H9 (cell line): ENCODE results near the gene CDCP1. TPM values are rescaled to one million over a fixed set of nuclear protein-coding genes. Genes with fewer than 3 reads are reported as not detected.
"Not testable (repeated sequence)": the region's sequence is repeated elsewhere in the genome, so short reads cannot be mapped to it uniquely, and the experiment has no call there.

Source experiments
- DNase-seq: peaks from one replicate; pipeline ENCODE4 v3.0.0-alpha.2; 2017
- H2AFZ ChIP-seq: one replicate; pipeline ENCODE4 v1.6.1; 2013; ENCODE audit warnings: mild to moderate bottlenecking, low read length, control low read depth, moderate library complexity
- H2AK5ac ChIP-seq: 2 replicates; pipeline ENCODE4 v1.6.1; 2013; ENCODE audit warnings: low read length, control low read depth, mixed read lengths; ENCODE audit not compliant: insufficient read length
- H2BK120ac ChIP-seq: one replicate; pipeline ENCODE4 v1.6.1; 2013; ENCODE audit warnings: low read depth, mild to moderate bottlenecking, low read length, control low read depth, inconsistent platforms; ENCODE audit not compliant: poor library complexity, severe bottlenecking
- H2BK12ac ChIP-seq: 2 replicates; pipeline ENCODE4 v1.6.1; 2013; ENCODE audit warnings: low read length, control low read depth, mixed read lengths, low read depth; ENCODE audit not compliant: insufficient read length
- H2BK15ac ChIP-seq: 2 replicates; pipeline ENCODE4 v1.6.1; 2013; ENCODE audit warnings: low read depth, low read length, control low read depth
- H2BK20ac ChIP-seq: one replicate; pipeline ENCODE4 v1.6.1; 2013; ENCODE audit warnings: low read depth, mild to moderate bottlenecking, low read length, control low read depth, inconsistent platforms; ENCODE audit not compliant: poor library complexity, severe bottlenecking
- H2BK5ac ChIP-seq: 2 replicates; pipeline ENCODE4 v1.6.1; 2013; ENCODE audit warnings: low read length, control low read depth, mixed read lengths; ENCODE audit not compliant: insufficient read length
- H3K14ac ChIP-seq: 2 replicates; pipeline ENCODE4 v1.6.1; 2013; ENCODE audit warnings: low read length, control low read depth; ENCODE audit not compliant: insufficient read depth
- H3K18ac ChIP-seq: 2 replicates; pipeline ENCODE4 v1.6.1; 2013; ENCODE audit warnings: low read depth, mild to moderate bottlenecking, mixed read lengths, low read length, control low read depth; ENCODE audit not compliant: insufficient read length
- H3K23ac ChIP-seq: 2 replicates; pipeline ENCODE4 v1.6.1; 2013; ENCODE audit warnings: low read length, control low read depth, mixed read lengths, low read depth; ENCODE audit not compliant: insufficient read length
- H3K23me2 ChIP-seq: 2 replicates; pipeline ENCODE4 v1.6.1; 2013; ENCODE audit warnings: low read depth, mild to moderate bottlenecking, mixed read lengths, low read length, control low read depth; ENCODE audit not compliant: insufficient read length, poor library complexity, severe bottlenecking
- H3K27ac ChIP-seq: 2 replicates; pipeline ENCODE4 v1.5.1; 2013; ENCODE audit warnings: low read length, control low read depth, mixed read lengths, low read depth; ENCODE audit not compliant: insufficient read length
- H3K27me3 ChIP-seq: 2 replicates; pipeline ENCODE4 v1.6.1; 2013; ENCODE audit warnings: low read length, control low read depth, inconsistent platforms; ENCODE audit not compliant: insufficient read depth
- H3K4ac ChIP-seq: 2 replicates; pipeline ENCODE4 v1.6.1; 2013; ENCODE audit warnings: low read depth, mild to moderate bottlenecking, control low read depth, inconsistent platforms, low read length, moderate library complexity
- H3K4me1 ChIP-seq: 2 replicates; pipeline ENCODE4 v1.6.1; 2013; ENCODE audit warnings: low read length, control low read depth, inconsistent platforms; ENCODE audit not compliant: insufficient read depth
- H3K4me2 ChIP-seq: 2 replicates; pipeline ENCODE4 v1.6.1; 2013; ENCODE audit warnings: low read length, control low read depth, mixed read lengths; ENCODE audit not compliant: insufficient read length, insufficient read depth
- H3K56ac ChIP-seq: 2 replicates; pipeline ENCODE4 v1.6.1; 2013; ENCODE audit warnings: low read depth, mild to moderate bottlenecking, mixed read lengths, low read length, control low read depth; ENCODE audit not compliant: insufficient read length
- H3K79me1 ChIP-seq: 2 replicates; pipeline ENCODE4 v1.6.1; 2013; ENCODE audit warnings: low read depth, mild to moderate bottlenecking, moderate library complexity, low read length, control low read depth, inconsistent platforms; ENCODE audit not compliant: insufficient read depth, poor library complexity, severe bottlenecking
- H3K79me2 ChIP-seq: 2 replicates; pipeline ENCODE4 v1.6.1; 2013; ENCODE audit warnings: low read length, control low read depth, inconsistent platforms; ENCODE audit not compliant: insufficient read depth
- H3K9ac ChIP-seq: 2 replicates; pipeline ENCODE4 v1.6.1; 2013; ENCODE audit warnings: low read length, control low read depth, mixed read lengths; ENCODE audit not compliant: insufficient read length; ENCODE audit errors: extremely low read depth
- H3K9me3 ChIP-seq: one replicate; pipeline ENCODE4 v1.6.1; 2013; ENCODE audit warnings: low read depth, low read length, inconsistent platforms; ENCODE audit not compliant: control insufficient read depth
- H3T11ph ChIP-seq: one replicate; pipeline ENCODE4 v1.6.1; 2013; ENCODE audit warnings: mild to moderate bottlenecking, low read length, control low read depth, inconsistent platforms
- H4K20me1 ChIP-seq: one replicate; pipeline ENCODE4 v1.6.1; 2013; ENCODE audit not compliant: control insufficient read depth, insufficient read length, insufficient read depth
- H4K5ac ChIP-seq: 2 replicates; pipeline ENCODE4 v1.6.1; 2013; ENCODE audit warnings: low read depth, mild to moderate bottlenecking, mixed read lengths, low read length, control low read depth; ENCODE audit not compliant: insufficient read length
- H4K8ac ChIP-seq: replicated peaks from 2 replicates; pipeline ENCODE4 v1.6.1; 2013; ENCODE audit warnings: low read length, control low read depth, mixed read lengths, low read depth; ENCODE audit not compliant: insufficient read length
- H4K91ac ChIP-seq: 2 replicates; pipeline ENCODE4 v1.6.1; 2013; ENCODE audit warnings: low read depth, mild to moderate bottlenecking, moderate library complexity, mixed read lengths, low read length, control low read depth; ENCODE audit not compliant: insufficient read length
- H3K27ac Mint-ChIP-seq, 3 experiments: 2 replicates in 2 of 3; 3 replicates in 1 of 3; pipeline ENCODE4 v1.8.0; 2020 to 2021; ENCODE audit warnings: mixed read lengths in 3 of 3, mild to moderate bottlenecking in 1 of 3, moderate library complexity in 1 of 3
- H3K27me3 Mint-ChIP-seq: 2 replicates; pipeline ENCODE4 v1.8.0; 2021; ENCODE audit warnings: low read depth, mild to moderate bottlenecking, moderate library complexity, mixed read lengths
- H3K36me3 Mint-ChIP-seq, 3 experiments: 2 replicates in 2 of 3; 3 replicates in 1 of 3; pipeline ENCODE4 v1.8.0; 2020 to 2021; ENCODE audit warnings: low read depth in 3 of 3, mixed read lengths in 3 of 3; ENCODE audit not compliant: insufficient read depth in 1 of 3
- H3K4me1 Mint-ChIP-seq, 2 experiments: 2 replicates each; pipeline ENCODE4 v1.8.0; 2020; ENCODE audit warnings: mixed read lengths in 2 of 2
- H3K4me3 Mint-ChIP-seq, 2 experiments: 2 replicates in 1 of 2; 3 replicates in 1 of 2; pipeline ENCODE4 v1.8.0; 2020 to 2021; ENCODE audit warnings: mild to moderate bottlenecking in 2 of 2, mixed read lengths in 2 of 2, moderate library complexity in 1 of 2
- H3K9me3 Mint-ChIP-seq, 2 experiments: 2 replicates in 1 of 2; 3 replicates in 1 of 2; pipeline ENCODE4 v1.8.0; 2020; ENCODE audit warnings: mild to moderate bottlenecking in 2 of 2, mixed read lengths in 2 of 2, moderate library complexity in 1 of 2
- WGBS: extraction: QIAGEN DNeasy Blood & Tissue Kit; methylation state at CpG from one replicate; pipeline ENCODE4 v1.1.7; 2013; ENCODE audit warnings: missing lambda C conversion rate, low lambda C conversion rate, mixed read lengths; ENCODE audit not compliant: insufficient read length; ENCODE audit errors: extremely low coverage; 5-methylcytosine and 5-hydroxymethylcytosine counted together
- total RNA-seq: library from RNA; stranded (reverse); gene quantifications from 2 replicates; pipeline ENCODE4 v1.2.1, GENCODE V29; 2021
- TF ChIP-seq, protein P1 (sequence below): fragments of 200-600 bp; sonication (generic); conservative IDR thresholded peaks from 3 replicates; pipeline ENCODE4 v1.8.0; 2021; ENCODE audit warnings: antibody characterized with exemption, mild to moderate bottlenecking

Gene CDCP1
- total RNA-seq, 1 experiment from 2014 or later: 12.9 TPM

DNA sequence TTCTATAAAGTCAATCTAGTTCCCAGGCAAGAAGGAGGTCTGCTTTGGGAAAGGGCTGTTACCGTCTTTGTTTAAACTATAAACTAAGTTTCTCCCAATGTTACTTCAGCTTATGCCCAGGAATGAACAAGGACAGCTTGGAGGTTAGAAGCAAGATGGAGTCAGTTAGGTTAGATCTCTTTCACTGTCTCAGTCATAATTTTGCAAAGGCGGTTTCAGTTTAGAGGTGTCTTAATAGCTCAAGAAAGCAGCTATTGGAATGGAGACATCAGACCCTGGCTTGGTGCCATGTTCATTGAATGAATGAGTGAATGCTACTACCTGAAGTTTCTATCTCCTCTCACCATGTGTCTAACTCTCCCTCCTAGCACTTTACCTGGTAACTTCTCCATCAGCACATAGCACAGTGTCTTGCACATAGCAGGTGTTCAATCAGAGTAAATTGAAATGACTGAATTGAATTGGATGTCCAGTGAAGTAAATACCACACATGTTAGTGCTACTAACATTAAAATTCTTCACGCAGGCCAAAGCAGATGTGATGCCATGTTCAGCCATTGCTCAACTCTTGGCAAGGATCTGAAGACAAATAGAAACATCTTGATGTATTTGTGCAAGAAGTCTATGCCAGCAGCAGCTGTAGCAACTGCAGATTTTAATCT lies 91.9 kb downstream of the CDCP1 start:
- Histone ChIP-seq H4K91ac (no peak overlapping the region), H3K79me2 (no peaks in the 10 kb centered on the region), H3K27me3 (peaks cover 27% of the 10 kb centered on the region; the same call in 1 of the 2 replicates), H4K20me1 (no peaks in the 10 kb centered on the region), H3K9me3 (no peaks in the 10 kb centered on the region), H3T11ph (no peak overlapping the region), H3K79me1 (no peaks in the 10 kb centered on the region), H2BK20ac (no peak overlapping the region), H2BK120ac (no peak overlapping the region), H2BK5ac (no peak overlapping the region), H3K4me1 (no peaks in the 10 kb centered on the region), H3K4ac (no peak overlapping the region), H3K9ac (no peak overlapping the region), H3K18ac (no peak overlapping the region), H2AK5ac (no peak overlapping the region), H3K23ac (no peak overlapping the region), H2BK15ac (no peak overlapping the region), H2AFZ (no peak overlapping the region), H2BK12ac (no peak overlapping the region), H3K14ac (no peak overlapping the region), H3K23me2 (no peaks in the 10 kb centered on the region), H3K4me2 (no peak overlapping the region), H4K8ac (no peak overlapping the region), H4K5ac (no peak overlapping the region), H3K27ac (no peak overlapping the region), H3K56ac (no peak overlapping the region)
- H3K36me3 Mint-ChIP-seq: no peaks in the 10 kb centered on the region
- H3K27me3 Mint-ChIP-seq: peaks cover 100% of the 10 kb centered on the region
- no CpG with 5 or more reads among the region's 3 CpGs for WGBS
- peaks cover 0 to 3% of the 10 kb centered on the region in 2 experiments; a peak in 1 of 5 replicates for H3K9me3 Mint-ChIP-seq
- TF ChIP-seq, protein P1, sequence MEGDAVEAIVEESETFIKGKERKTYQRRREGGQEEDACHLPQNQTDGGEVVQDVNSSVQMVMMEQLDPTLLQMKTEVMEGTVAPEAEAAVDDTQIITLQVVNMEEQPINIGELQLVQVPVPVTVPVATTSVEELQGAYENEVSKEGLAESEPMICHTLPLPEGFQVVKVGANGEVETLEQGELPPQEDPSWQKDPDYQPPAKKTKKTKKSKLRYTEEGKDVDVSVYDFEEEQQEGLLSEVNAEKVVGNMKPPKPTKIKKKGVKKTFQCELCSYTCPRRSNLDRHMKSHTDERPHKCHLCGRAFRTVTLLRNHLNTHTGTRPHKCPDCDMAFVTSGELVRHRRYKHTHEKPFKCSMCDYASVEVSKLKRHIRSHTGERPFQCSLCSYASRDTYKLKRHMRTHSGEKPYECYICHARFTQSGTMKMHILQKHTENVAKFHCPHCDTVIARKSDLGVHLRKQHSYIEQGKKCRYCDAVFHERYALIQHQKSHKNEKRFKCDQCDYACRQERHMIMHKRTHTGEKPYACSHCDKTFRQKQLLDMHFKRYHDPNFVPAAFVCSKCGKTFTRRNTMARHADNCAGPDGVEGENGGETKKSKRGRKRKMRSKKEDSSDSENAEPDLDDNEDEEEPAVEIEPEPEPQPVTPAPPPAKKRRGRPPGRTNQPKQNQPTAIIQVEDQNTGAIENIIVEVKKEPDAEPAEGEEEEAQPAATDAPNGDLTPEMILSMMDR: no peak
- H3K4me3 Mint-ChIP-seq: no peak overlapping the region
- no peak overlapping the region for H3K27ac Mint-ChIP-seq
- DNase-seq: no peak
- peaks cover 14% of the 10 kb centered on the region in 2 experiments for H3K4me1 Mint-ChIP-seq

DNA sequence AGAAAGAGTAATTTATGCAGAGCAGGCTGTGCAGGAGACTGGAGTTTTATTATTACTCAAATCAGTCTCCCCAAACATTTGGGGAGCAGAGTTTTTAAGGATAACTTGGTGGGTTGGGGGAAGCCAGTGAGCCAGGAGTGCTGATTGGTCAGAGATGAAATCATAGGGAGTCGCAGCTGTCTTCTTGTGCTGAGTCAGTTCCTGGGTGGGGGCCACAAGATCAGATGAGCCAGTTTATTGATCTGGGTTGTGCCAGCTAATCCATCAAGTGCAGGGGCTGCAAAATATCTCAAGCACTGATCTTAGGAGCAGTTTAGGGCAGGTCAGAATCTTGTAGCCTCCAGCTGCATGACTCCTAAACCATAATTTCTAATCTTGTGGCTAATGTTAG lies 92.4 kb downstream of the CDCP1 start:
- not testable (repeated sequence) for H2AK5ac ChIP-seq, H4K20me1 ChIP-seq, H3K14ac ChIP-seq, H3K79me2 ChIP-seq, H3K4me2 ChIP-seq, H4K5ac ChIP-seq, H2BK15ac ChIP-seq, H4K8ac ChIP-seq, H3K23ac ChIP-seq, H3K9ac ChIP-seq, H2BK5ac ChIP-seq, H3K27ac ChIP-seq, H3K18ac ChIP-seq, H3K56ac ChIP-seq, H3K9me3 ChIP-seq, DNase-seq, H3K79me1 ChIP-seq, H3K36me3 Mint-ChIP-seq, H3K4me3 Mint-ChIP-seq, H3T11ph ChIP-seq, H3K9me3 Mint-ChIP-seq, H3K4me1 ChIP-seq, H2AFZ ChIP-seq, H2BK120ac ChIP-seq, H4K91ac ChIP-seq, H2BK12ac ChIP-seq, H2BK20ac ChIP-seq, H3K4ac ChIP-seq, H3K23me2 ChIP-seq, H3K27ac Mint-ChIP-seq
- Mint-ChIP-seq H3K27me3 (peaks cover 100% of the 10 kb centered on the region), H3K4me1 (peaks cover 14% of the 10 kb centered on the region in 2 experiments)
- WGBS: no CpG with 5 or more reads among the region's 1 CpG
- peaks cover 24% of the 10 kb centered on the region; the same call in 1 of the 2 replicates for H3K27me3 ChIP-seq
